H1 (cell line): ENCODE measurements around the gene GXYLT2. TPM values are rescaled to one million over a fixed set of nuclear protein-coding genes. Genes with fewer than 3 reads are reported as not detected.

ENCODE experiments used
- CTCF ChIA-PET: fragments of 300-600 bp; sonication (Branson Sonifier 250); formaldehyde crosslinking; loops from one replicate; lab custom pipeline; 2021; ENCODE audit not compliant: partially characterized antibody; lab: Charles Lee
- POLR2A ChIA-PET: fragments of 300-600 bp; sonication (Branson Sonifier 250); formaldehyde crosslinking; loops from one replicate; lab custom pipeline; 2021; ENCODE audit warnings: inconsistent platforms; ENCODE audit not compliant: partially characterized antibody; lab: Charles Lee
- DNase-seq, 2 experiments: peaks; one replicate each; pipeline versions ENCODE4 v3.0.0 to v3.0.0-alpha.2; 2010 to 2022; ENCODE audit warnings: low spot score in 2 of 2, low read depth in 1 of 2, mixed read lengths in 1 of 2
- FAIRE-seq: peaks from 2 replicates; lab custom pipeline; 2011; peaks lifted over from hg19 to GRCh38; lab: Jason Lieb, UNC
- H2AFZ ChIP-seq: 2 replicates; pipeline ENCODE4 v1.8.1; 2012; ENCODE audit warnings: low read length, inconsistent platforms
- H2AK5ac ChIP-seq: 2 replicates; pipeline ENCODE4 v1.6.1; 2013; ENCODE audit warnings: low read depth, low read length
- H2BK120ac ChIP-seq: replicated peaks from 2 replicates; pipeline ENCODE3; 2013; ENCODE audit warnings: low read depth, low read length, inconsistent platforms
- H2BK12ac ChIP-seq: 2 replicates; pipeline ENCODE4 v1.6.1; 2013; ENCODE audit warnings: low read depth, low read length
- H2BK15ac ChIP-seq: 2 replicates; pipeline ENCODE4 v1.6.1; 2013; ENCODE audit warnings: low read length
- H2BK20ac ChIP-seq: 2 replicates; pipeline ENCODE4 v1.6.1; 2013; ENCODE audit warnings: low read length
- H2BK5ac ChIP-seq: 2 replicates; pipeline ENCODE4 v1.6.1; 2013; ENCODE audit warnings: low read depth, low read length
- H3K14ac ChIP-seq: 2 replicates; pipeline ENCODE4 v1.6.1; 2013; ENCODE audit warnings: inconsistent platforms; ENCODE audit not compliant: insufficient read length
- H3K18ac ChIP-seq: 2 replicates; pipeline ENCODE4 v1.6.1; 2013; ENCODE audit warnings: low read length; ENCODE audit errors: extremely low read depth
- H3K23ac ChIP-seq: 2 replicates; pipeline ENCODE4 v1.6.1; 2013; ENCODE audit warnings: inconsistent platforms; ENCODE audit not compliant: insufficient read length
- H3K23me2 ChIP-seq: 2 replicates; pipeline ENCODE4 v1.6.1; 2013; ENCODE audit warnings: low read depth, low read length
- H3K27ac ChIP-seq: 2 replicates; pipeline ENCODE4 v1.6.1; 2011; ENCODE audit warnings: low read depth, low read length, inconsistent platforms
- H3K27me3 ChIP-seq, 4 experiments: replicated peaks in 1 of 4; 1 replicate in 1 of 4; 2 replicates in 3 of 4; pipeline versions ENCODE4 v1.6.1 to v1.8.1; 2011 to 2013; ENCODE audit warnings: low read length in 3 of 4, mild to moderate bottlenecking in 3 of 4, inconsistent platforms in 2 of 4, mixed read lengths in 2 of 4, moderate library complexity in 1 of 4; ENCODE audit not compliant: control insufficient read depth in 3 of 4, insufficient read depth in 3 of 4; ENCODE audit errors: extremely low read depth in 1 of 4
- H3K36me3 ChIP-seq, 4 experiments: 2 replicates each; pipeline versions ENCODE4 v1.6.1 to v1.8.1; 2011 to 2013; ENCODE audit warnings: mild to moderate bottlenecking in 4 of 4, low read length in 3 of 4, moderate library complexity in 2 of 4, control low read depth in 1 of 4, inconsistent platforms in 1 of 4; ENCODE audit not compliant: insufficient read depth in 4 of 4, control insufficient read depth in 2 of 4
- H3K4ac ChIP-seq: replicated peaks from 2 replicates; pipeline ENCODE3; 2013; ENCODE audit warnings: low read length, low read depth, mixed read lengths, inconsistent platforms; ENCODE audit not compliant: insufficient read length
- H3K4me1 ChIP-seq, 4 experiments: replicated peaks in 1 of 4; 1 replicate in 1 of 4; 2 replicates in 3 of 4; pipeline versions ENCODE4 v1.6.1 to v1.8.1; 2011 to 2013; ENCODE audit warnings: low read length in 3 of 4, inconsistent platforms in 2 of 4, mixed read lengths in 1 of 4; ENCODE audit not compliant: insufficient read depth in 4 of 4, control insufficient read depth in 3 of 4
- H3K4me2 ChIP-seq, 2 experiments: 2 replicates each; pipeline versions ENCODE4 v1.6.1 to v1.8.1; 2011 to 2013; ENCODE audit warnings: low read depth in 2 of 2, low read length in 2 of 2, control low read depth in 1 of 2, inconsistent platforms in 1 of 2, mild to moderate bottlenecking in 1 of 2; ENCODE audit not compliant: insufficient read depth in 1 of 2
- H3K4me3 ChIP-seq, 4 experiments: fragments of 200-600, 300-600 bp in 1 of 4; sonication (generic), shearing (Covaris generic), sonication (Bioruptor Twin) in 1 of 4; 2 replicates each; pipeline versions ENCODE4 v1.5.1 to v1.8.1; 2011 to 2016; ENCODE audit warnings: low read length in 4 of 4, low read depth in 3 of 4, control low read depth in 2 of 4, inconsistent platforms in 2 of 4, mild to moderate bottlenecking in 2 of 4, mixed read lengths in 1 of 4, moderate library complexity in 1 of 4; ENCODE audit not compliant: insufficient read depth in 2 of 4; ENCODE audit errors: extremely low read depth in 1 of 4
- H3K56ac ChIP-seq: replicated peaks from 2 replicates; pipeline ENCODE3; 2013; ENCODE audit warnings: low read depth, mild to moderate bottlenecking, mixed read lengths, low read length, inconsistent platforms; ENCODE audit not compliant: insufficient read length
- H3K79me1 ChIP-seq: 2 replicates; pipeline ENCODE4 v1.6.1; 2013; ENCODE audit warnings: low read depth, low read length, control low read depth
- H3K79me2 ChIP-seq, 2 experiments: 2 replicates each; pipeline versions ENCODE4 v1.6.1 to v1.8.1; 2012 to 2013; ENCODE audit warnings: low read length in 2 of 2, mild to moderate bottlenecking in 2 of 2, inconsistent platforms in 1 of 2; ENCODE audit not compliant: insufficient read depth in 2 of 2, control insufficient read depth in 1 of 2
- H3K9ac ChIP-seq, 4 experiments: replicated peaks in 1 of 4; 1 replicate in 1 of 4; 2 replicates in 3 of 4; pipeline versions ENCODE4 v1.6.1 to v1.8.1; 2011 to 2013; ENCODE audit warnings: low read depth in 3 of 4, low read length in 3 of 4, control low read depth in 2 of 4, mild to moderate bottlenecking in 2 of 4, moderate library complexity in 2 of 4, inconsistent platforms in 1 of 4; ENCODE audit errors: extremely low read depth in 1 of 4
- H3K9me3 ChIP-seq, 2 experiments: 2 replicates each; pipeline versions ENCODE4 v1.6.1 to v1.8.1; 2012 to 2013; ENCODE audit warnings: mild to moderate bottlenecking in 2 of 2, moderate library complexity in 2 of 2, control low read depth in 1 of 2, inconsistent platforms in 1 of 2, low read depth in 1 of 2, low read length in 1 of 2, mixed read lengths in 1 of 2; ENCODE audit not compliant: insufficient read depth in 2 of 2
- H4K20me1 ChIP-seq, 2 experiments: replicated peaks in 1 of 2; 2 replicates each; pipeline versions ENCODE3 to v1.8.1; 2011 to 2013; ENCODE audit warnings: inconsistent platforms in 2 of 2, low read length in 2 of 2, mild to moderate bottlenecking in 1 of 2; ENCODE audit not compliant: insufficient read depth in 2 of 2, control insufficient read depth in 1 of 2
- H4K5ac ChIP-seq: 2 replicates; pipeline ENCODE4 v1.6.1; 2013; ENCODE audit warnings: low read length, low read depth, mixed read lengths, inconsistent platforms; ENCODE audit not compliant: insufficient read length
- H4K8ac ChIP-seq: 2 replicates; pipeline ENCODE4 v1.8.0; 2013; ENCODE audit warnings: mild to moderate bottlenecking, moderate library complexity, low read length, inconsistent platforms; ENCODE audit not compliant: insufficient read depth; ENCODE audit errors: extremely low read depth
- H4K91ac ChIP-seq: replicated peaks from 2 replicates; pipeline ENCODE3; 2013; ENCODE audit warnings: low read length, mixed read lengths, inconsistent platforms; ENCODE audit not compliant: insufficient read length
- KDM4A ChIP-seq: IDR thresholded peaks from one replicate; pipeline ENCODE4 v1.7.1; 2012; ENCODE audit warnings: low read depth, mild to moderate bottlenecking, moderate library complexity, low read length, inconsistent platforms; ENCODE audit not compliant: severe bottlenecking
- WGBS, 2 experiments: shearing (Covaris generic) in 1 of 2; methylation state at CpG; one replicate each; pipeline versions ENCODE4 v1.1.6 to v1.1.7; 2013 to 2015; ENCODE audit warnings: low lambda C conversion rate in 2 of 2, mixed read lengths in 2 of 2, inconsistent platforms in 1 of 2, low coverage in 1 of 2, missing lambda C conversion rate in 1 of 2; ENCODE audit not compliant: insufficient replicate concordance in 2 of 2, insufficient coverage in 1 of 2, insufficient read length in 1 of 2; ENCODE audit errors: extremely low coverage in 1 of 2, missing lambda C conversion rate in 1 of 2; 5-methylcytosine and 5-hydroxymethylcytosine counted together
- polyA plus RNA-seq, 7 experiments: library from polyadenylated mRNA; depleted of rRNA in 3 of 7; stranded (reverse) in 5 of 7; unstranded in 2 of 7; fragments of >200 nt in 5 of 7; fragments of 200-250 nt in 2 of 7; gene quantifications; 1 replicate in 5 of 7; 2 replicates in 1 of 7; 4 replicates in 1 of 7; pipeline versions ENCODE4 v1.2.1 to v1.2.3, GENCODE V29; 2011 to 2013; ENCODE audit warnings: missing spikeins in 2 of 7, mixed read lengths in 2 of 7
- total RNA-seq: library from RNA; stranded (reverse); fragmentation: NEBNext Ultra II Directional; extraction: Animal tissue kit (Norgen Biotek cat#: 25700); gene quantifications from 2 replicates; pipeline ENCODE4 v1.2.1, GENCODE V29; 2021
- TF ChIP-seq, protein P1 (sequence below): IDR thresholded peaks from 2 replicates; pipeline ENCODE4 v1.6.1; 2011; ENCODE audit warnings: low read depth, mild to moderate bottlenecking, low read length; ENCODE audit not compliant: insufficient read depth

The GXYLT2 gene
- total and polyA plus RNA-seq, 2 of the 8 experiments (the other 6 are each of a cell fraction or from before 2014, with no cell fraction given), result 1.8 to 5.6 TPM

DNA sequence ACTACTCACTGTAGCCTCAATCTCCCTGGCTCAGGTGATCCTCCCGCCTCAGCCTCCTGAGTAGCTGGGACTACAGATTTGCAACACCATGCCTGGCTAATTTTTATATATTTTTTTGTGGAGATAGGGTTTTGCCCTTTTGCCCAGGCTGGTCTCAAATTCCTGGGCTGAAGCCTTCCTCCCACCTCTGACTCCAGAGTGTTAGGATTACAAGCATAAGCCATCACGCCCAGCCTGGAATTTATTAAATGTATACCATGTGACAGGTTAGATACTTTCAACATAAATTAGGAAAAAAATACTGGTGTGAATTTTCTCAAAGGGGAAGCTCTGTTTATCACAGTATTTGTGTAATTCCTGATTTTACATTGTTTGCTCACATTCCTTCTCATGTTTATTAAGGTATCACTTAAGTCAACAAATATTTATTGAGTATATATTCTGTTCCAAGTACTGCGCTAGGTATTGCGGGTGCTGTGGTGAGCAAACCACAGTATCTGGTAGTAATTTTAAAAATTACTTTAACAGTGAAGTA is 133.5 kb downstream of the GXYLT2 start:
- FAIRE-seq, result no peak
- H3K36me3 ChIP-seq, result no peaks in the 10 kb centered on the region
- no peak for DNase-seq
- H4K91ac ChIP-seq, result no peak overlapping the region
- 69% methylated on average over 4 of the region's 4 CpGs; no CpG with 5 or more reads in 1 of the 2 experiments for WGBS, 2 experiments
- no peak overlapping the region for H3K18ac ChIP-seq
- ChIA-PET POLR2A (interaction anchor here (0.7 kb wide), 1 partner anchor 10 kb away, joined by 3 read pairs; no protein-coding TSS in a partner anchor), CTCF (interaction anchor here (1.0 to 2.4 kb wide), 3 partner anchors 18 to 24 kb away, joined by 3 to 13 read pairs (median 3); no protein-coding TSS in a partner anchor)
- H3K79me1 ChIP-seq, result no peaks in the 10 kb centered on the region; the same call in none of the 2 replicates
- peaks cover 51 to 100% of the 10 kb centered on the region in 2 experiments for H3K79me2 ChIP-seq
- no peaks in the 10 kb centered on the region for H3K27me3 ChIP-seq
- no peak overlapping the region for H3K56ac ChIP-seq
- H3K4ac ChIP-seq, result no peak overlapping the region
- peaks cover 25 to 28% of the 10 kb centered on the region in 2 experiments for H4K20me1 ChIP-seq
- no peak overlapping the region for H2AK5ac ChIP-seq
- no peak overlapping the region for H2BK20ac ChIP-seq
- H2BK120ac ChIP-seq, result no peak overlapping the region
- no peaks in the 10 kb centered on the region for H3K9me3 ChIP-seq
- H4K8ac ChIP-seq, result no peak overlapping the region
- no peak overlapping the region for H3K4me2 ChIP-seq
- H2BK12ac ChIP-seq, result no peak overlapping the region
- no peaks in the 10 kb centered on the region for H3K23me2 ChIP-seq
- no peak overlapping the region for H3K9ac ChIP-seq
- no peak overlapping the region for H3K23ac ChIP-seq
- H2BK5ac ChIP-seq, result no peak overlapping the region
- H3K4me3 ChIP-seq, result no peak overlapping the region
- H2BK15ac ChIP-seq, result no peak overlapping the region
- H2AFZ ChIP-seq, result no peak overlapping the region
- no peak overlapping the region for H4K5ac ChIP-seq
- peaks cover 0 to 8% (median 6%) of the 10 kb centered on the region in 4 experiments; a peak in 6 of 7 replicates for H3K4me1 ChIP-seq
- H3K27ac ChIP-seq, result no peak overlapping the region
- no peak overlapping the region for H3K14ac ChIP-seq
- no peak for TF ChIP-seq KDM4A
- TF ChIP-seq, protein P1, sequence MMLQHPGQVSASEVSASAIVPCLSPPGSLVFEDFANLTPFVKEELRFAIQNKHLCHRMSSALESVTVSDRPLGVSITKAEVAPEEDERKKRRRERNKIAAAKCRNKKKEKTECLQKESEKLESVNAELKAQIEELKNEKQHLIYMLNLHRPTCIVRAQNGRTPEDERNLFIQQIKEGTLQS, result no peak
